Aorta (tissue), 5 donors: ENCODE data around the gene CHKB. TPM values are rescaled to one million over a fixed set of nuclear protein-coding genes. Genes with fewer than 3 reads are reported as not detected.

ENCODE experiments used
- ATAC-seq: fragments of 200-7000 bp; cut with Tn5 transposase; one replicate; pipeline ENCODE4 v1.9.1; 2022; ENCODE audit warnings: moderate library complexity; ENCODE audit not compliant: low FRiP score
- DNase-seq, 2 donors: peaks; one replicate each; pipeline ENCODE4 v3.0.0-alpha.2; 2020
- H3K27ac ChIP-seq, 2 donors: one replicate each; pipeline ENCODE4 v1.5.1; 2013; ENCODE audit warnings: low read length in 2 of 2, mild to moderate bottlenecking in 2 of 2, moderate library complexity in 2 of 2, control low read depth in 1 of 2, inconsistent platforms in 1 of 2, low read depth in 1 of 2
- H3K27me3 ChIP-seq, 2 donors: one replicate each; pipeline ENCODE4 v1.6.1; 2013; ENCODE audit warnings: control low read depth in 1 of 2, low read length in 1 of 2, mild to moderate bottlenecking in 1 of 2, moderate library complexity in 1 of 2; ENCODE audit not compliant: insufficient read depth in 2 of 2, control insufficient read depth in 1 of 2
- H3K36me3 ChIP-seq, 2 donors: one replicate each; pipeline ENCODE4 v1.6.1; 2013; ENCODE audit warnings: control low read depth in 1 of 2, low read length in 1 of 2, mild to moderate bottlenecking in 1 of 2; ENCODE audit not compliant: insufficient read depth in 2 of 2, control insufficient read depth in 1 of 2
- H3K4me1 ChIP-seq, 2 donors: one replicate each; pipeline ENCODE4 v1.6.1; 2013; ENCODE audit warnings: low read length in 2 of 2, control low read depth in 1 of 2, mild to moderate bottlenecking in 1 of 2, moderate library complexity in 1 of 2; ENCODE audit not compliant: insufficient read depth in 2 of 2, control insufficient read depth in 1 of 2
- H3K4me3 ChIP-seq, 2 donors: one replicate each; pipeline ENCODE4 v1.5.1; 2013; ENCODE audit warnings: low read length in 2 of 2, control low read depth in 1 of 2, mild to moderate bottlenecking in 1 of 2
- H3K9me3 ChIP-seq: one replicate; pipeline ENCODE4 v1.6.1; 2013; ENCODE audit warnings: mild to moderate bottlenecking, low read length; ENCODE audit not compliant: control insufficient read depth
- WGBS, 2 donors: extraction: QIAGEN DNeasy Blood & Tissue Kit; methylation state at CpG; one replicate each; pipeline ENCODE4 v1.1.7; 2013; 5-methylcytosine and 5-hydroxymethylcytosine counted together
- intact Hi-C, 2 donors: fragments of 100-400 bp; cut with DNase I; formaldehyde crosslinking; loops; one replicate each; pipeline versions ENCODE4 v1.14.2 to v1.15.0; 2022
- polyA plus RNA-seq, 2 donors: library from polyadenylated mRNA; stranded (reverse); fragments of 200-250 nt; gene quantifications; one replicate each; pipeline ENCODE4 v1.2.3, GENCODE V29; 2013
- total RNA-seq, 2 donors: library from RNA; stranded (reverse); fragmentation: NEBNext Ultra II Directional; extraction: Animal tissue kit (Norgen Biotek cat#: 25700); gene quantifications; one replicate each; pipeline ENCODE4 v1.2.1, GENCODE V29; 2021
- donor health status: healthy with polysubstance abuse.
- donor health status: Bipolar disorder and iron deficiency.
- donor health status: DM: no; HTN: no; CAD: no.
- donor health status: DM: no; HTN: no; CAD: no.
- donor health status: DM: yes; HTN: yes; CAD: no.

CHKB gene
- total and polyA plus RNA-seq, 4 donors = 28.4 to 544 (median 57.7) TPM

GRCh38 chr22:50587407-50587806 lies 4.8 kb upstream of the CHKB start:
- Histone ChIP-seq H3K27ac (no peak overlapping the region), H3K4me1 (no peaks in the 10 kb centered on the region), H3K4me3 (no peak overlapping the region), H3K27me3 (no peaks in the 10 kb centered on the region), H3K9me3 (no peaks in the 10 kb centered on the region), H3K36me3 (no peaks in the 10 kb centered on the region)
- intact Hi-C loops = no loop called here
- peak; percentile 12 to 23 for DNase-seq
- ATAC-seq = no peak
- 93 to 95% methylated on average over 5 of the region's 5 CpGs for WGBS, 2 donors

- intact Hi-C loops = no loop called here
- 75 to 87% methylated on average over 5 of the region's 5 CpGs for WGBS, 2 donors
- Histone ChIP-seq H3K27me3 (no peaks in the 10 kb centered on the region), H3K9me3 (no peaks in the 10 kb centered on the region), H3K27ac (no peak overlapping the region), H3K4me3 (no peak overlapping the region), H3K4me1 (no peaks in the 10 kb centered on the region), H3K36me3 (no peaks in the 10 kb centered on the region)
- no peak for ATAC-seq
- DNase-seq = peak in 1 of 2 donors; percentile 54
Measured at GRCh38 chr22:50586416-50586815, 3.8 kb upstream of the CHKB start.

- Histone ChIP-seq H3K4me3 (no peak overlapping the region), H3K36me3 (no peaks in the 10 kb centered on the region), H3K9me3 (no peaks in the 10 kb centered on the region), H3K27me3 (no peaks in the 10 kb centered on the region), H3K27ac (no peak overlapping the region), H3K4me1 (no peaks in the 10 kb centered on the region)
- DNase-seq (peak in 1 of 2 donors; percentile 30), ATAC-seq (no peak)
- intact Hi-C loops = no loop called here
- WGBS, 2 donors = 90 to 93% methylated on average over 8 of the region's 8 CpGs
Measured at GRCh38 chr22:50585781-50586180, 3.1 kb upstream of the CHKB start.

- H3K4me1 ChIP-seq = no peaks in the 10 kb centered on the region
- no peak overlapping the region for H3K4me3 ChIP-seq
- no peak for ATAC-seq
- 91 to 96% methylated on average over 3 of the region's 3 CpGs for WGBS, 2 donors
- no peaks in the 10 kb centered on the region for H3K36me3 ChIP-seq
- H3K9me3 ChIP-seq = no peaks in the 10 kb centered on the region
- no peak overlapping the region for H3K27ac ChIP-seq
- H3K27me3 ChIP-seq = no peaks in the 10 kb centered on the region
- intact Hi-C loops = no loop called here
- DNase-seq = peak; percentile 16 to 63
Measured at GRCh38 chr22:50585238-50585637, 2.6 kb upstream of the CHKB start.

- peak; percentile 21 to 45 for DNase-seq
- intact Hi-C loops = no loop called here
- no peaks in the 10 kb centered on the region for H3K4me1 ChIP-seq
Measured at GRCh38 chr22:50584106-50585096, 1.8 kb upstream of the CHKB start.

GRCh38 chr22:50583294-50583861 lies 729 bp upstream of the CHKB start:
- intact Hi-C loops = loop anchor here in 1 of 2 donors (2.0 kb wide), 2 partner anchors 21 to 45 kb away; partner anchors contain the start of genes ARSA and SYCE3
- WGBS, 2 donors = 4 to 6% methylated on average over 37 of the region's 37 CpGs

More at GRCh38 chr22:50584106-50585096, 1.8 kb upstream of the CHKB start:
- H3K4me3 ChIP-seq = no peak overlapping the region
- no peaks in the 10 kb centered on the region for H3K27me3 ChIP-seq
- H3K27ac ChIP-seq = no peak overlapping the region
- ATAC-seq = no peak
- WGBS, 2 donors = 95 to 96% methylated on average over 23 of the region's 23 CpGs
- no peaks in the 10 kb centered on the region for H3K9me3 ChIP-seq
- H3K36me3 ChIP-seq = no peaks in the 10 kb centered on the region

GRCh38 chr22:50581950-50582492 lies 628 bp downstream of the CHKB start:
- DNase-seq = no peak
- no peaks in the 10 kb centered on the region for H3K27me3 ChIP-seq
- peak overlapping the region; percentile 68 to 92 for H3K27ac ChIP-seq
- WGBS, 2 donors = 7 to 9% methylated on average over 38 to 39 of the region's 39 CpGs
- no peaks in the 10 kb centered on the region for H3K36me3 ChIP-seq
- intact Hi-C loops = loop anchor here in 1 of 2 donors (2.0 kb wide), 2 partner anchors 19 to 47 kb away; partner anchors contain the start of genes ARSA and SYCE3
- peak overlapping the region; percentile 73 to 82 for H3K4me3 ChIP-seq
- H3K9me3 ChIP-seq = no peaks in the 10 kb centered on the region
- no peak for ATAC-seq
- no peaks in the 10 kb centered on the region for H3K4me1 ChIP-seq

More at GRCh38 chr22:50583294-50583861, 729 bp upstream of the CHKB start:
- H3K27ac ChIP-seq = peak overlapping the region in 1 of 2 donors; percentile 22
- DNase-seq (peak in 1 of 2 donors; percentile 44), ATAC-seq (peak; percentile 55)
- no peaks in the 10 kb centered on the region for H3K4me1 ChIP-seq
- no peaks in the 10 kb centered on the region for H3K36me3 ChIP-seq
- H3K27me3 ChIP-seq = no peaks in the 10 kb centered on the region
- H3K4me3 ChIP-seq = peak overlapping the region; percentile 44 to 66
- H3K9me3 ChIP-seq = no peaks in the 10 kb centered on the region

- no peaks in the 10 kb centered on the region for H3K36me3 ChIP-seq
- H3K27ac ChIP-seq = no peak overlapping the region
- WGBS, 2 donors = 94% methylated on average over 22 of the region's 22 CpGs
- H3K4me1 ChIP-seq = no peaks in the 10 kb centered on the region
- no peak overlapping the region for H3K4me3 ChIP-seq
- intact Hi-C loops = no loop called here
- H3K9me3 ChIP-seq = no peaks in the 10 kb centered on the region
- ATAC-seq = no peak
- no peaks in the 10 kb centered on the region for H3K27me3 ChIP-seq
- DNase-seq = peak; percentile 45 to 71
Measured at GRCh38 chr22:50581031-50581949, 1.4 kb downstream of the CHKB start.
